Stimulated activated CD8-positive, alpha-beta memory T cell treated with anti-CD3 and anti-CD28 coated beads, Interleukin-15, amount 100 ng/mL, for 48 hours (primary cell): Measurements from ENCODE around the gene ACSL6.

Experiments used
- DNase-seq, 2 donors: peaks; one replicate each; pipeline ENCODE4 v3.0.0-alpha.2; 2020; ENCODE audit warnings: low read depth in 2 of 2

Gene ACSL6

DNA sequence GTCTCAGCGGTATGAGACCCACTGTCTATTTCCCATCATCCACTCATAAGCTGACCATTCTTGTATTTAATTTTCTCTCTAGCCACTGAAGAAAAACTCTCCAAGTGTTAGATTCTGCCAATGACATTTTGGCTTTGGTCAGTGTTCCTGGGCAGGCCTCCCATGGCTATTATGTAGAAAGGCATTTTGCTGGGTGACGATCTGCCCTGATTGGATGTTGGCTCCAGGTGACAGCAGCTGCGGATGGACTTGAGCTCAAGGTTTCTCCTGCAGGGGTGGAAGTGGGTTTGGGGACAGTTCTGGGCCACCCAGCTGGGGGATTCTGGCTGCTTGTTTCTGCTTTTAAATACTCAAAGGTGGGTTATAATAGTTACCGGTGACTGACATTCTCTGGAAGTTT, 31.6 kb downstream of the ACSL6 start:
- no peak for DNase-seq

DNA sequence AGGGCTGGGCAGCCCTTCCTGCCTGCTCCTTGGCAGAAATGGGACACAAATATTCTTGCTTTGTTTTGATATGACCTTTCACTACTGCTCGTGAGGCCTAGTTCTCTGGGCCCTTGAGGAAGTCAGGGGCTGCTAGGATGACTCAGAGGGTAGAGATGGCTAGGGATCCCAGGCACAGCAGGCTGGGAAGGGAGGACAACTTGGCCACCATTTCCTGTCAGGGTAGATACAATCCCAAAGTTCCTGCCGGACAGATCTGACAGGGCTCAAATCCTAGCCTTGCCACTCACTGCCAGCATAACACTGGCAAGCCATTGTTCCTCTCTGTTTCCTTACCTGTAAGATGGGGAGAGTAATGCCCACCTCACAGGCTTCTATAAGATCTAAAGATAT, 34.2 kb downstream of the ACSL6 start:
- DNase-seq, result no peak

DNA sequence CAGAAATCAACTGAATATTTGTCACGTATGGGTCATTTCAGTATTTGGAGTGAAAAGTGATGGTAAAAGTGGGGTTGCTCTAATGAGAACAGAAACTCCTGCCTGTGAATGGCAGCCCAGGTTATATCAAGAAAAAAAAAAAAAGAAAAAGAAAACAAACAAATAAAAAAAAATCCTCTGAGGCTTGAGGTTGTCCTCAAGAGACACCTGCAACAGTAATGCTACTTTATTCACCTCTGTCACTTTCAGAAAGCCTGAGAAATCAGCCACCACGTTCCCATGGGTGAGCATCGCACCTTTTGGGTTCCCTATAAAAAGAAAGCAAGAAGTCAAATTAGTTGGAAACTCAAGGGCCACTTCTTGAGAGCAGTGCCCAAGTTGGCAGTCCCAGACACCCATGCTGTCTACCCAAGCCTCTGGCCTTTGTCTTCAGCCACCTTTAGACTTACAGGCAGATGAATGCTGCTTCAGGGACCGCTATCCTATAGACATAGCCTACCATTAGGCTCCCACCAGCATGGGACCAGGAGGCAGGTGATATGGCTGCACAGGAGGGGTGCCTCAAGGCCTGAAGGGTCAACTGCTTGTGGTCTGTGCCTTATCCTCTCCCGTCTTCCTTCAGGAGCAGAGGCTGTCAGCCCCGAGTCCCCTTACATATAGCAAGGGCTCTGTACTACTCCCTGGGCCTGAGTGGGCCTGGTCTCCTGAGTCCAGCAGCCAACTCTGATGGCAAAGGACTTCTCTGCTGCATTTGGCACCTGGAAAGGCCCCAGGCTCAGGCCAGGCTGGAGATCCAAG, 34.8 kb downstream of the ACSL6 start:
- DNase-seq, result no peak

DNA sequence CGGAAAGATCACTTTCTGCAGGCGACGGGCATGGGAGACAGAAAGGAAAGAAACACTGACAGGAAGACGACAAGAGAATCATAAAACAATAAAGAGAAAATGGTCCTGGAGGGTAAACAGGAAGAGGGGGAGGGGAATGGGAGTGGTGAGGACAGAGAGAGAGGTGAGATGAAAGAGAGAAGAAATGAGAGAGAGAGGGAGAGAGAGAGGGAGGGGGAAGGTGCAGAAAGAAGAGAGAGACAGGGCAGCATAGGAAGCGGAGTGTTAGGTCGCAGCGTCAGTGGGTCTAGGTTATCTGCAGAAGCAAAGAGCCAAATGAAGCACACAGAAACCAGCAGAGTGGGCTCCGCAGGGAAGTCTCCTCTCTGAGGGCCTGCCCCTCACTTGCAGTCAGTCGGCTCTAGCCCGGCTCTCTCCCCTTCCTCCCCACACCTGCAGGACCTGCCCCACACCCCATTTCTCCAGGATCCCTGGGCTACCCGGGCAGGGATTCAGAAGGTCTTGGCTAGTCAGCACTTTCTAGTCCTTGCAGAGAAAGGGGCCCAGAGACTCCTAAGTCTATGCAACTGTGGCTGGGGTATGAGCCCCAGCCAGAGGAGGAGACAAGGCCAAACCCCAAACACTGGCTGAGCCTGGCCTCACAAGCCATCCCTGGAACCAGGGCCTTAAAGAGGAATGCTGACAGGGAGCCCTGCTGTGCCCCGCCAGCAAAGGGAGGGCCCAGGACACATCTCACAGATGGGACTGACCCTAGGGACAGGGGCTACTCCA, 36.3 kb downstream of the ACSL6 start:
- DNase-seq, result no peak

DNA sequence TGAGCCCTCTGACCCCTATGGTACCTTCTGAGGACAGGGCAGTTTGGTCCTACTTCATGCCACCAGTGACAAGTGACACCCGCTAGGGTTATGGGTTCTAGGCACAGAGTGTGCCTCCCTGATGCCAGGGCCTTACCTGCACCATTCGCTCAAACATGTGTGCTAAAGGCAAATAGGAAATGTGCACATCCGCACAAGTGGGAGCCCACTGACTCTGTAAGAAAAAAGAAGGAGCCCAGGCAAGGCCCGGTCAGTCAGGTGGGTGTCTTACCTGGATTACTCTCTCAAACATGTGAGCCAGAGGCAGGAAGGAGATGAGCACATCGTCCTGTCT, 36.9 kb downstream of the ACSL6 start:
- DNase-seq, result no peak

DNA sequence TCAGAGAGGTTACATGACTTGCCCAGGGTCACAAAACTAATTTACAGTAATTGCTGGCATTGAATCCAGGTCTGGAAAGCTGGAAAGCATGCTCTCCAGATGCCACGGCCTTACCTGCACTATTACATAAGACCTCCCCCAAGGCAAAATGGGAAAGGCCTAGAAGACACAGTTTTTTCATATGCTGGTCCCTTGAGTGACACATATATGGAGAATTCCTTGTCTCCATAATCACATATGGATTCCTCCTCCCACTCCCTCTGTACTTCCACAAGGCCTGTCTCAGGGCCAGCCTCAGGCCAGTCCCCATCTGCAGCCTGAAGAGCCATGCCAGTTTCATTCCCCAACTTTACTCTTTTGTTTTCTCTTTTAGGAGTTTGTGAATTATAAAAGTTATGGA, 37.4 kb downstream of the ACSL6 start:
- no peak for DNase-seq

DNA sequence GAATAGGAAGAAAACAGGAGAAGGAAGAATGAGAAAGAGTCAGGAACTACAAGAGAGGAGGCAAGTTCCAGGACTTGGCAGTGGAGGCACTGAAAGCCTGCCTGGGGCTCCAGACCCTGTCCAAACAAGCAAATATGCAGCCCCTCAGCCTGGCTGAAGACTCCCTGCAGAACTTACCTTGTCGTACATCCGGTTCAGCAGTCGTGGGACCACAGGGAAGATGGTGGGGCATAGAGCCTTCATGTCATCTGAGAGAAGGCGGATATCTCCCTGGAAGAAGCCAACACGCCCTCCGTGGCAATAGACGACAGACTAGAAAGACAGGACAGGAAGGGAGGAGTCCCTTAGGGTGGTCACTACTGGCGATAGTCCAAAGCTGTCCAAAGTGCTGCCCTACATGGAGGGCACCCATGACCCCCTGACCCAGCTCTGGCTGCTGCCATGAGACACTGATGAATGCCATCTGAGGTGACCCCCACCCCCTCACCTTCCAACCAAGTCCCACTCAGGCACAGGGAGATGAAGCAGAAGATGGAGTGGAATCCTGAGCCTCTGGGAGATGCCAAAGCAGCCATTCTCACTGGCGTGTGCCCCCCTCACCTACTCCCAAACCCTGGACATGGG, 38.3 kb downstream of the ACSL6 start:
- DNase-seq, result no peak

DNA sequence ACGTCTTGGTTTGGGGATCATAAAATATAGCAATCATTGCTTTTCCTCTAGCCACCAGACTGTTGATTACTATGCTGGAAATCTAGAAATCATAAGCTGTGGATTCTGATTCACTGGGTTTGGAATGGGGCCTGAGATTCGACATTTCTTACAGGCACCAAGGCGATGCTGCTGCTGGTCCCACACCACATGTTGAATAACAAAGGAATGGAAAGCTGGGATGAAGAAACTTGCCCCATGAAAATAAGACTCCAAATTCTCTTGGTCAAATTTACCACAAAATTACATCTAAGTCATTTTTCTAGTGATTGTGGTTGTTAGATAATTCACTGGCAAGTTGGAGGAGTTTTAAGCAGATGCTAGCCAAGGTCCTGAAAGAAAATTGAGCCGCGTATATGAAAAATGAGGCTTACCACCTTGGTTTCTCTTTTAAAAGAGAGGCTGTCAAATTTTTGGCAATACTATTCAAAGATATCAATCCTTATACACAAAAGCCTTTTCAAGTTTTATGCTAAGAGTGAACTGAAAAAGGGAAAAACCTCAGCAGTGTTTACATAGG, 43.0 kb downstream of the ACSL6 start:
- DNase-seq, result no peak

DNA sequence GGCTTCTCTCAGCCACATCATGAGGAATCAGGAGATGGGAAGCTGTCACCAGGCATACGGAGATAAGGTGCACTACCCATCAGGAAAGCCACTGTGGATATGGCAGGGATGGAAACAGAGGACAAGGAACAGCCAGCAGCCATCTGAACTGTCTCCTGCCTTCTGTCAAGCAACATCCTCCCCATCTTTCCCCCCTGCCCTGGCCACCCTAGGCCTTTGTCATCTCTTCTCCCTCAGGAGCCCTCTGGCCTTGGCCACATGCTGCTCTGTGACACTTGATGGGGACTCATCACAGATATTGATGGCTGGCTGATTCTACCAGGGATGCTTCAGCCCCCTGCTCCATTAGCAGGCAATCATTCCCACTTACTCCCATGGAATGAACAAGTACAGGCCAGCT, 44.9 kb downstream of the ACSL6 start:
- DNase-seq, result no peak

DNA sequence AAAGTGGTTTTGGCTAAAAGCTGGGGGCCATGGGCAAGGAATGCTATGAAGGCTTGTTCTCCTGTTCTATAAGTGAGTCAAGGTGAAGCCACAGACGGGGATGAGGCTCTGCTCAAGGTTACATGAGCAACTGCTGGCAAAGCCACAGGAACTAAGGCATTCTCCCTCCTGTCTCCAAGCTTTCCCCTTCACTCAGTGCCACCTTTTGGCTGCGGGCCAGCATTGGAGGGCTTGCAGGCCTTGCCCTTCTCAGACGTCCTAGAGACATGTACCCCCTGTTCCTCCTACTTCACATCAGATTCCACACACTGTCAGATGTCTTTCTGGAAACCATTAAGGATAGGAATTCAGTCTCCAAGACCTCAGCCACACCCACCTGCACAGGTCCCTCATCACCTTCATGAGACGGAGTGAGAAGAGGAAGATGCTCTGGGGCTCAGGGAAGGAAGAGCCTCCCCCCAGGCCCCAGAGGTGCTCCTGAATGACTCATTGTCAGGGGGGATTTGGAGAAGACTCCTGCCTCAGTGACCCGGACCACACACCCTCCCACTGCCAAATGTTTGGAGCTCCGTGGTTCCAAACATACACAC, 45.5 kb downstream of the ACSL6 start:
- DNase-seq, result no peak

DNA sequence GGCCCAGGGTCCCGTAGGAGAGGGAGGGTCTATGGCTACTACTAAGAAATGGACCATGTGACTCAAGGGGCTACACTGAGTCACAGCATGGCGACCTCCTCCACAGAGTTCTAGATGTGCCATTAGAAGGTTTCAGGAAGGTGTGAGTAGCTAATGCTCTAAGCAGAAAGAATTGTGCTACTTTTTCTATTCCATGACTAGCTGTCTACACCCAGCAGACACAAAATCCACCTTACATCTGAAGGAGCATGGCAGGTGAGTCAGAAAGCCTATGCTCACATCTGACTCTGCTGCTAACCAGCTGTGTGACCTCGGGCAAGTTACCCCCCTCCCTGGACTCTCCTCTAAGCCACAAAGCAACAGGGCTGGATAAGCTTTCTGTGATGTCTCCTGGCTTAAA, 51.6 kb downstream of the ACSL6 start:
- DNase-seq, result peak in 1 of 2 donors; percentile 10

DNA sequence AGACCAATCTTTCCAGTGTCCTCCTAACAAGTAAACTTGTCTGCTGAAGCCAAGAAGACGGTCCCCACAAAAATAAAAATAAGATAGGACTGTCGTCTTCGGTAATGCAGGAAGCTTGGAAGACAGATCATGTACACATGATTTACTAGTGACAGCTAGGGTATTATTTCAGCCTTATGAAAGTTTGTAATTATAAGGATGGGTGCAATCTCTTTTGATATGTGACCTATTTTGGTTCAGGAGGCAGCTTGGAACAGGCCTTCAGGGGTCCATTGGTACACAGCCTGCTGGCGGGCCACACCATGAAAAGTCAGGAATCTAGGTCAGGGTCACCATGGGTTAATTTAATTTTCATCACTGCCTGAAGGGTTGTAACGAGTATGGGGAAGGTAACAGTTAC, 52.3 kb downstream of the ACSL6 start:
- DNase-seq, result no peak

DNA sequence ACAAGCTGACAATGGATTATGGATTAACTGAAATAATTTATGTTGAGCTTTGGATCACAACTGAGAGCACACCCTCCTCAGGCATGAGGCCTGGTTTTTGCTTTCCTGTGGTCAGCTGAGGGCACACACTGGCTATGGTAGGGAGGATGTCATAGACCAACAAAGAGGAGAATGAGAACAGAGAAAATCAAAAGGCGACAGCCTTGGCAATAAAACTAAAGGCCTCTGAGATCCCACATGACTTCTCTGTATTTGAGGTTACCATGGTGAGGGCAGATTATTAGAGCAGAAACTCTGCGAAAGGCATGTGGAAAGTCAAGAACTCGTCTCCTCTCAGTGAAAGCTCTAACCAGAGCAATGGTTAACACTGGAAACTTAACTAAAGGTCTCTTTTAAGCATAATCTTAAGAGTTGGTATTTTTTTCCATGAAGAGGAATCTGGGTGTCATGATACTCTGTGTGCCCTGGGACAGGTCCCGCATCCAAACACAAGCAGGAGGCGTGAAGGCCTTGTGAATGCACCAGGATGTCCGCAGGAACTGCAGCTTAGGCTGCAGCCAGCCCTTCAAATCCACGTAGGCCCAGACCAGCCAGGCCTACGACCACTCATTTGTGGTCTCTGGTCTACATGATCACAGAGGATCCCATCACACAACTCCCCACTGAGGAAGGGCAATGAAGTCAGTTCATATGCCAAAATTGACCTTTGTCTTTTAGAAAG, 53.6 kb downstream of the ACSL6 start:
- no peak for DNase-seq

DNA sequence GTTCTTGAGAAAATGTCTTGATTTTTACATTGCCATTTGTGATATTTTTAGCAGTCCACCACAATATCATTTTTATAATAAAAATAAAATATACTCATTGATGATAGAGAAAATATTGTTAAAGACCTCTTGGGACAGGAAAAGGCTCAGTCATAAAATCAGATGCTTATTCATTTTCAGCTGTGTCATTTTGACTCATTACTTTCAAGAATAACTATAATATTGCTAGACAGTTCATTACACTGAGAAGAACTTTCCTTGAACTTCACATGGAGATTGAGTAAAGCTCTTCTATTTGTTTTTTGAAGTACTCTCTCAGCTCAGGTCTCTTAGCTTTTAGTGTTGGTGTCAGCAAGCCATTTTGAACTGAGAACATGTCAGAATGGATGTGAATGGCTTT, 57.5 kb downstream of the ACSL6 start:
- DNase-seq, result no peak

DNA sequence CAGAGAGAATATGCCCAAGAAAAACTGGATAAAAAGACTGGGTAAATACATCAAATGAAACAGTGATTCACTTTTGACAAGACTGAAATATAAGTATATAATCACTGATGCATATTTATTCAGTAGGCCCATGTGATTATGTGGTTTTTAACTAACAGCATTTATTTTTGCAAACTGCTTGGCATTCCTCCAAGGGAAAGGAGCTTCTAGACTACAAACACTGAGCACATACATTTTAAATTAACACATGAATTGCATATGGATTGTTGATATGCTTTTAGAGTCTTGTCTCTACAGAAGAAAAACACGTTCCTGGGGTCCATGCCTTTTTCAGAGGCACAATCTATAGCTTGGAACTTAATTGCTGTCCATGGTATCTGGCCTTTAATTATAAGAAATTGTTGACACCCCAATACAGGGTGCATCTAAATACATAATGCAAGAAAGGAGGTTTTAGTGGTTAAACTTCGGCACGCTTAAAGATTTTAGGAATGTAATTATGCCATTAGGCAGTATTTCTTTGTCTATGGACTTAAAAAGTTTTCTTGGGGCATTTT, 59.1 kb downstream of the ACSL6 start:
- no peak for DNase-seq

DNA sequence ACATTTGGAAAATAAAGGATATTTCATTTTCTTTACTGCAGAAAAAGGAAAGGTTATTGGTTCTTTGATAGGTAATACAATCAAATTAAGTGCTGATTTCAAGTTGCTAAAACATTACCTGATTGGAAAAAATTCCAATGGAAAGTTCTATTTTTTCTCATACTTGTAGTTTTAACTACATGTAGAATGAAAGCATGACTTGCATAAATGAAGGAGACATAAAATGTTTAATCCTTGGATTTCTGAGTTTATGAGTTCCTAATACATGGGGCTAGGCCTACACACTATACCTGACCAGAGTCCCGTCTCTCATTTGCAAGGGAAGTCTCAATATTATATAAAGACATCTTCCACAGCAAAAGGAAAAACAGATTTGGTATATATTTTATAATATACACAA, 60.8 kb downstream of the ACSL6 start:
- no peak for DNase-seq

DNA sequence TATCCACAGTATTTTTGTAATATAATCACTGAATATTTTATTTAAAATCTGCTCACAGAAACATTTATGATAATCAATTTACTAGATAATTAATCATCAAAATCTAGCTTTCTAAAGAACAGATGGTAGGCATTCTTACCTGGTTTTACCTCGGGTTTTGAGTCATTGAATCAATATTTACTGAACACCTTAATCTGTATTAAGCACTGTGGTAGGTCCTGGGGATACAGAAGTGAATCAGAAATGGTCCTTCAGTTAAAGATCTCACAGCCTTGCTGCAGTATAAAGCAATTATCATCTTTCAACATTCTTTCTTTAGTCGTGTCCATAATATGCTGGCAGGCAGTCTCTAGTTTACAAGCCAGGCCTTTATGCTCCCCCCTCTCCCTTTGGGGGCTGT, 64.0 kb downstream of the ACSL6 start:
- DNase-seq, result no peak

DNA sequence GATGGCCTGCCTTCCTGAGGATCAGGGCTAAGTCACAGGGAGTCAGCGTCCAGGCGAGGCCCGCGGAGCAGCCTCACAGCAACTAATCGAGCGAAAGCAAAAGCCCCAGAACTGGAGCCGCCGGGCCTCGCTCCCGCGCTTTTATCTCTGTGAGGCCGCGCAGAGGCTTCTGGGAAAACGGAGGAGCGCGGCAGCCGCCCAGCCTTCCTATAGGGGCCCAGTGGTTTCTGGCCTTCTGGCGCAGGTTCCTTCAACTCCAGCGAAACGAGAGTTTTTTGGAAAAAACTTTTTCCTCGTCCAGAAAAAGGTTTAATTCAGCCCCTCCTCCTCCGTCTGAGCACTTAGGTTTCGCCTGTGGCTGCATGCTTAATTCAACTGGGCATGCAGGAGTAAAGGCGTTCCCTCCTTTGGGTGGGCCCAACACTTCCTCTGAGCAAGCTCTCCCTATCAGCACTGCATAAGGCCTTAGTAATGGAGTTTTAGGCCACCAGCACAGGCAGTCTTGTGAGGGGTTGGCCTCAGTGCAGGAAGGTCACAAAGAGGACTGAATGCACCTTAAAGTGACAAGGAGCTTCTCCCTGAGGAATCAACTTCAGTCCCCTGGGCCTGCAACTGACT, 65.8 kb downstream of the ACSL6 start, which contains the start of gene MEIKIN:
MEIKIN (minus strand) TSS at position 113 of the 618 bp plus-strand sequence. CDS start 158 bp downstream, outside the sequence.
- no peak for DNase-seq

DNA sequence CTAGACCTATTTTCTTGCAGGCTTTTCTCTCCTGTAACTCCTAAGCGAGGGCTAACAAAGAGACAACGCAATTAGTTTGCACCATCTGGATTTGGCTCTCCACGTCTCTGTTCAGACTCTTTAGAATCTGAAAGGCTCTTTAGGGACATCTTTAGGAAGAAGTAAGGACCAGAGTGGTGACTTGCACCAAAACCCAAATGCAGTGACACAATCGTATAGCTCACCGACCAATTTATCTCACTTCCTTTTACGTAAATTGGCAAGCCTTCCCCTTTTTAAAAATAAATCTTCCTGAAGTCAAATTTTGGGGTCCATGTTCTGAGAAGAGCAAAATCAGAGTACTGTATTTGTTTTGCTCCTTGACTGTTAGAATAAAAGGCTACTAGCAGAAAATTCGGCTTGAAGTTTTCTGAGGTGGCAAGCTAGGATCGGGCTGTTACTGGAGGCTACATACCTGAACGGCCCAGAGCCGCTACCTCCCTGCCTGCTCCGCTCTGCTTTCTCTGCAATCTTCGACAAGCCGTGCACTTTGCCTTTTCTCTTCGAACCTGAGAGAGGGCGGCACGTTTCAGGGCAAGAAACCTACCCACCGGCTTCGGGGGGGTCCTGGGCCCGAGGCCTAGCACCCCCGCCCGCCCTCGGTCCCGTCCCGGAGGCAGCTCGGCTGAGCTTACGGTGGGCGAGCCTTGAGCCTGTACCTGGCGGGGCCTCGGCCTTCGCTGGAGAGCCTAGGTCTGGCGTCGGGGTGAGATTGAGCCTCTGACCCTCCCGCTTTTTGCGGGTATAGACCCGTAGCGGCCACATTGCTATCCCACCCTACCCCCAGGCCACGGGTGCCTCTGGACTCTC, 66.5 kb downstream of the ACSL6 start:
- DNase-seq, result no peak

DNA sequence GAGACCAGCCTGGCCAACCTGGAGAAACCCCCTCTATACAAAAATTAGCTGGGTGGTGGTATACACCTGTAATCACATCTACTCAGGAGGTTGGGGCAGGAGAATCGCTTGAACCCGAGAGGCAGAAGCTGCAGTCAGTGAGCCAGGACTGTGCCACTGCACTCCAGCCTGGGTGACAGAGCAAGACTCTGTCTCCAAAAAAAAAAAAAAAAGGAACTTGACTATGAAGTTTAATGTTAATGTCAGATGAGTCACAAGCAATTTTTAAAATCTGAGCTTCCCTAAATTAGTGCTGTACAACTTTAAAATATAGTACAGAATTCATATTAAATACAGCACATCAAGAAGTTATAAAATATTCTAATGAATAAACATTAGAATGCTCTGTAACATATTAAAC, 67.5 kb downstream of the ACSL6 start:
- DNase-seq, result no peak
